SK-N-SH (cell line): ENCODE measurements around the gene FGF22. TPM values are rescaled to one million over a fixed set of nuclear protein-coding genes. Genes with fewer than 3 reads are reported as not detected.
A peak's percentile ranks its signal among the peaks of the same experiment; 100 is the strongest.
"Not testable (repeated sequence)": the region's sequence is repeated elsewhere in the genome, so short reads cannot be mapped to it uniquely, and the experiment has no call there.

Source experiments
- CTCF ChIA-PET: fragments of 300-600, 350-600 bp; formaldehyde crosslinking; extraction: SDS; loops from one replicate; lab custom pipeline; 2021; lab: Yijun Ruan, JAX
- POLR2A ChIA-PET: fragments of 350-600 bp; sonication (Branson Sonifier 250); formaldehyde crosslinking; extraction: SDS; loops from one replicate; lab custom pipeline; 2020; ENCODE audit warnings: antibody characterized with exemption, inconsistent platforms; lab: Yijun Ruan, JAX
- DNase-seq: peaks from one replicate; pipeline ENCODE4 v3.0.0; 2012
- H2AFZ ChIP-seq: fragments of 200-600 bp; sonication (generic); 2 replicates; pipeline ENCODE4 v1.8.1; 2016; ENCODE audit warnings: antibody characterized with exemption, mild to moderate bottlenecking, low read depth
- H3F3A ChIP-seq: fragments of 200-600 bp; sonication (generic); replicated peaks from 2 replicates; pipeline ENCODE3; 2016; ENCODE audit warnings: antibody characterized with exemption, mild to moderate bottlenecking; ENCODE audit not compliant: insufficient read depth
- H3K27ac ChIP-seq, 2 experiments: fragments of 200-500 bp in 1 of 2; fragments of 200-600 bp in 1 of 2; sonication (Bioruptor generic) in 1 of 2; sonication (generic), shearing (Covaris generic) in 1 of 2; 2 replicates each; pipeline versions ENCODE4 v1.5.1 to v1.6.1; 2014 to 2016; ENCODE audit warnings: low read depth in 2 of 2, inconsistent platforms in 1 of 2, low read length in 1 of 2, mild to moderate bottlenecking in 1 of 2, mixed read lengths in 1 of 2
- H3K27me3 ChIP-seq: fragments of 200-600 bp; sonication (generic), shearing (Covaris generic); 2 replicates; pipeline ENCODE4 v1.6.1; 2016; ENCODE audit warnings: mixed run types; ENCODE audit not compliant: insufficient read depth
- H3K36me3 ChIP-seq, 2 experiments: fragments of 200-500 bp in 1 of 2; fragments of 200-600 bp in 1 of 2; sonication (Bioruptor generic) in 1 of 2; sonication (generic) in 1 of 2; replicated peaks in 1 of 2; 2 replicates each; pipeline versions ENCODE3 to v1.5.1; 2014 to 2016; ENCODE audit warnings: low read length in 1 of 2, mild to moderate bottlenecking in 1 of 2; ENCODE audit not compliant: insufficient read depth in 2 of 2, control insufficient read depth in 1 of 2
- H3K4me1 ChIP-seq, 2 experiments: fragments of 200-500 bp in 1 of 2; fragments of 200-600 bp in 1 of 2; sonication (Bioruptor generic) in 1 of 2; sonication (generic), shearing (Covaris generic) in 1 of 2; 2 replicates each; pipeline versions ENCODE4 v1.5.1 to v1.6.1; 2014 to 2016; ENCODE audit warnings: low read depth in 1 of 2, low read length in 1 of 2, mixed run types in 1 of 2; ENCODE audit not compliant: insufficient read depth in 2 of 2, control insufficient read depth in 1 of 2
- H3K4me2 ChIP-seq: fragments of 200-600 bp; sonication (generic), shearing (Covaris generic); 2 replicates; pipeline ENCODE4 v1.6.1; 2017; ENCODE audit warnings: mixed run types
- H3K4me3 ChIP-seq, 2 experiments: fragments of 200-500 bp in 1 of 2; fragments of 200-600 bp in 1 of 2; sonication (Bioruptor generic) in 1 of 2; sonication (generic), shearing (Covaris generic) in 1 of 2; 2 replicates each; pipeline versions ENCODE4 v1.5.1 to v1.8.1; 2014 to 2016; ENCODE audit warnings: low read depth in 2 of 2, inconsistent platforms in 1 of 2, low read length in 1 of 2, mild to moderate bottlenecking in 1 of 2, mixed read lengths in 1 of 2, moderate library complexity in 1 of 2
- H3K79me2 ChIP-seq: fragments of 200-600 bp; sonication (generic); 2 replicates; pipeline ENCODE4 v1.8.1; 2017; ENCODE audit warnings: mild to moderate bottlenecking; ENCODE audit not compliant: insufficient read depth
- H3K9ac ChIP-seq: fragments of 200-600 bp; sonication (generic); 2 replicates; pipeline ENCODE4 v1.6.1; 2017; ENCODE audit warnings: mixed run types
- H3K9me2 ChIP-seq: fragments of 200-600 bp; sonication (generic); 2 replicates; pipeline ENCODE4 v1.6.1; 2017; ENCODE audit warnings: mixed run types
- H3K9me3 ChIP-seq: fragments of 200-600 bp; sonication (generic); 2 replicates; pipeline ENCODE4 v1.6.1; 2017; ENCODE audit warnings: mixed run types, mild to moderate bottlenecking, moderate library complexity
- H4K20me1 ChIP-seq: fragments of 200-600 bp; sonication (generic); 2 replicates; pipeline ENCODE4 v1.6.1; 2017; ENCODE audit warnings: mild to moderate bottlenecking, mixed run types; ENCODE audit not compliant: insufficient read depth
- EZH2phosphoT487 ChIP-seq: fragments of 200-600 bp; sonication (generic); IDR thresholded peaks from 2 replicates; pipeline ENCODE4 v1.6.1; 2017; ENCODE audit warnings: low read depth, mixed run types, mild to moderate bottlenecking, antibody characterized with exemption, moderate library complexity, borderline replicate concordance
- FOXM1 ChIP-seq: IDR thresholded peaks from 2 replicates; pipeline ENCODE4 v1.4.0; 2012; ENCODE audit warnings: low read depth, mild to moderate bottlenecking
- GATA2 ChIP-seq: sonication (generic); formaldehyde crosslinking; IDR thresholded peaks from 2 replicates; pipeline ENCODE4 v1.5.0; 2020; ENCODE audit warnings: mild to moderate bottlenecking, missing genetic modification reagents
- RAD21 ChIP-seq: IDR thresholded peaks from 2 replicates; pipeline ENCODE4 v1.6.1; 2012; ENCODE audit warnings: mild to moderate bottlenecking, low read length
- REST ChIP-seq: IDR thresholded peaks from 2 replicates; pipeline ENCODE4 v1.6.1; 2012; ENCODE audit warnings: mild to moderate bottlenecking, low read depth, low read length, moderate library complexity
- SIN3A ChIP-seq: IDR thresholded peaks from 2 replicates; pipeline ENCODE4 v1.6.1; 2012; ENCODE audit warnings: low read depth, mild to moderate bottlenecking, low read length, moderate library complexity, borderline replicate concordance
- SMC3 ChIP-seq: IDR thresholded peaks from 2 replicates; pipeline ENCODE4 v1.6.1; 2012; ENCODE audit warnings: low read depth, low read length, improper control_type of control experiment
- TAF1 ChIP-seq: IDR thresholded peaks from 2 replicates; pipeline ENCODE4 v1.6.1; 2012; ENCODE audit warnings: low read depth, mild to moderate bottlenecking, low read length, moderate library complexity, borderline replicate concordance
- TCF12 ChIP-seq: IDR thresholded peaks from 2 replicates; pipeline ENCODE4 v1.4.0; 2012
- TEAD4 ChIP-seq: IDR thresholded peaks from 2 replicates; pipeline ENCODE4 v1.4.0; 2012; ENCODE audit warnings: mild to moderate bottlenecking, borderline replicate concordance; ENCODE audit not compliant: insufficient read depth
- USF2 ChIP-seq: fragments of 150-350 bp; IDR thresholded peaks from 2 replicates; pipeline ENCODE4 v1.6.1; 2017; ENCODE audit warnings: antibody characterized with exemption, low read length, low read depth, borderline replicate concordance
- YY1 ChIP-seq: IDR thresholded peaks from 2 replicates; pipeline ENCODE4 v1.4.0; 2012; ENCODE audit warnings: low read depth, mild to moderate bottlenecking
- WGBS: methylation state at CpG from one replicate; pipeline ENCODE4 v1.1.6; 2017; ENCODE audit warnings: low lambda C conversion rate; 5-methylcytosine and 5-hydroxymethylcytosine counted together
- polyA plus RNA-seq, 3 experiments: library from polyadenylated mRNA; depleted of rRNA; stranded (reverse); fragments of >200 nt; gene quantifications; 2 replicates each; pipeline ENCODE4 v1.2.3, GENCODE V29; 2012
- TF ChIP-seq, protein P1 (sequence below): IDR thresholded peaks from 2 replicates; pipeline ENCODE4; 2012

The FGF22 gene
- polyA plus RNA-seq, 1 of the 3 experiments (the other 2 are of a cell fraction): 0.62 TPM

DNA sequence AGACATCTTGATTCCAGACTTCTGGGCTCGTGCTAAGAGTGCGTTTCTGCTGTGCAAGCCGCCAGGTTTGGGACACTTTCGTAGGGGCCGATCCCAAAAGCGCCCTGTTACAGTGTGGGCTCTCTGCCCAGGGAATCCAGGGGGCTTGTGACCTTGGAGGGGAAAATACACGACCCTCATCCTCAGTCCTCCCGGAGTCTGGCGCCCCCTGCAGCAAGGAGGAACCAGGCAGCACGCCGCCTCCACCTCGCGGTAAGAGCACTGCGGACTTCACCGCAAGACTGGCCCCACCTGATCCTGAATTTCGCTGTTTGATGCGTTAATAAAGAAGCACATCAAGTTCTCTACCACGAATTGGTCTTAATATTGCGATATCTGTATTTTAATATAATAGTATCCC, 11.5 kb upstream of the FGF22 start (continued):
- TF ChIP-seq REST: no peak

- H2AFZ ChIP-seq, H3K9ac ChIP-seq, H3K36me3 ChIP-seq, H3K9me3 ChIP-seq, H3K4me2 ChIP-seq, POLR2A ChIA-PET, H3F3A ChIP-seq, H3K27me3 ChIP-seq, H3K4me3 ChIP-seq, H4K20me1 ChIP-seq, H3K9me2 ChIP-seq: not testable (repeated sequence)
- Histone ChIP-seq H3K27ac (peak overlapping the region in 1 of 2 experiments; percentile 56; a peak in 2 of 4 replicates), H3K4me1 (peaks cover 4 to 22% of the 10 kb centered on the region in 2 experiments; a peak in 3 of 4 replicates), H3K79me2 (peaks cover 34% of the 10 kb centered on the region)
- peak; percentile 70 for DNase-seq
- 83% methylated on average over 24 of the region's 25 CpGs for WGBS
- CTCF ChIA-PET: interaction anchor here (1.0 to 3.8 kb wide), 8 partner anchors 12 to 484 kb away, joined by 3 to 24 read pairs (median 4); no protein-coding TSS in a partner anchor
These were observed 10.2 kb upstream of the FGF22 start for GRCh38 chr19:629515-629914.

DNA sequence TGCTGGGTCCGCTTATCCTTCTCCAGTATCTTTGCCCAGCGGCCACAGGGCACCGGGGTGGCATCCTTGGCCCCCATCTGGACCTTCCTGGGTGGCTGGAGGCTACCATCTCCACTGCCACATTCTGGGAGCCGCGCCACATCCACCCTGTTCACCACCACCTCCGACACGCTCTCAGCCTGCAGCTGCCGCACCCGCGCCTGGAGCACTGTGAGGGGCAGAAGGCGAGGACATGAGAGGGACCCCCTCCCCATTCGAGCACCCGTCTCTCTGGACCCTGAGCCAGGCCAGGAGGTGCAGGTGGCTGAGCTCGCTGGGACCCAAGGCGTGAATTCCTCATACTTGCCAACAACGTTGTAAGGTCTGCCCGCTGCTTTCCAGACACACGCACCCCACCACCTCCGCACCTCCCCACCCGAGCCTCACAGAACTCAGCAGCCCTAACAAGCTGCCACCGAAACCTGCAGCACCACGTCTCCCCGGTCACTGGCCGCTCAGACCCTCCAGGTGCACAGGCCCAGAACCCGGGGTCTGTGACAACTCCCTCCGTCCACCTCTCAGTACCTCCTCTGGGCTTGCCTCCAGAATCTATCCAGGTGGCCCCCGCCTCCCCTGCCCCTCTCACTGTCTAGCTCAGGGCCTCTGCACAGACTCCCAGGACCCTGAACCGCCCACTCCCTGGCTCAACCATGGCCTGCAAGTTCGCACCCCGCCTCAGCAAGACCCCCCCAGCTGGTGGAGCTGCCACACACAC, 9.5 kb upstream of the FGF22 start:
- peak overlapping the region in 1 of 2 experiments; percentile 51; a peak in 2 of 4 replicates for H3K27ac ChIP-seq
- no peaks in the 10 kb centered on the region for H3K27me3 ChIP-seq
- ChIA-PET CTCF (interaction anchor here (1.3 to 3.8 kb wide), 5 partner anchors 10 to 104 kb away, joined by 3 to 24 read pairs (median 5); no protein-coding TSS in a partner anchor), POLR2A (no interaction called here)
- H3K79me2 ChIP-seq: peaks cover 34% of the 10 kb centered on the region
- no peaks in the 10 kb centered on the region for H3K9me3 ChIP-seq
- H3K4me3 ChIP-seq: no peak overlapping the region
- peaks cover 5 to 8% of the 10 kb centered on the region in 2 experiments for H3K36me3 ChIP-seq
- no peaks in the 10 kb centered on the region for H4K20me1 ChIP-seq
- H2AFZ ChIP-seq: no peak overlapping the region
- H3K4me1 ChIP-seq: peaks cover 4 to 22% of the 10 kb centered on the region in 2 experiments; a peak in 3 of 4 replicates
- no peaks in the 10 kb centered on the region for H3K9me2 ChIP-seq
- TF ChIP-seq GATA2 (CRISPR knock-in tag) (no peak), EZH2phosphoT487 (no peak), RAD21 (no peak), TAF1 (no peak), USF2 (no peak), TEAD4 (no peak), SMC3 (no peak), FOXM1 (no peak), YY1 (no peak), TCF12 (no peak), SIN3A (no peak)
- TF ChIP-seq, protein P1, sequence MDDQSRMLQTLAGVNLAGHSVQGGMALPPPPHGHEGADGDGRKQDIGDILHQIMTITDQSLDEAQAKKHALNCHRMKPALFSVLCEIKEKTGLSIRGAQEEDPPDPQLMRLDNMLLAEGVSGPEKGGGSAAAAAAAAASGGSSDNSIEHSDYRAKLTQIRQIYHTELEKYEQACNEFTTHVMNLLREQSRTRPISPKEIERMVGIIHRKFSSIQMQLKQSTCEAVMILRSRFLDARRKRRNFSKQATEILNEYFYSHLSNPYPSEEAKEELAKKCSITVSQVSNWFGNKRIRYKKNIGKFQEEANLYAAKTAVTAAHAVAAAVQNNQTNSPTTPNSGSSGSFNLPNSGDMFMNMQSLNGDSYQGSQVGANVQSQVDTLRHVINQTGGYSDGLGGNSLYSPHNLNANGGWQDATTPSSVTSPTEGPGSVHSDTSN: no peak
- no peak for DNase-seq
- H3F3A ChIP-seq: no peaks in the 10 kb centered on the region
- 91% methylated on average over 23 of the region's 30 CpGs for WGBS
- H3K4me2 ChIP-seq: no peak overlapping the region
- H3K9ac ChIP-seq: no peak overlapping the region
